ENCODE measurements around the gene CIC.

The CIC gene

GRCh38 chr19:42277821-42278451 lies 8.9 kb downstream of the CIC start:
- DNase-seq (ENCODE audit: low read depth): no peak

GRCh38 chr19:42278452-42279154 lies 9.6 kb downstream of the CIC start:
- no peak for DNase-seq (ENCODE audit: low read depth)

GRCh38 chr19:42279155-42279901 lies 10.3 kb downstream of the CIC start:
- DNase-seq (ENCODE audit: low read depth): no peak

- peak; percentile 78 for DNase-seq (ENCODE audit: low read depth)
Observed at GRCh38 chr19:42279902-42280814, 11.1 kb downstream of the CIC start.

GRCh38 chr19:42280815-42281145 lies 11.7 kb downstream of the CIC start:
- DNase-seq (ENCODE audit: low read depth): no peak

GRCh38 chr19:42281146-42281826 lies 12.2 kb downstream of the CIC start:
- DNase-seq (ENCODE audit: low read depth): no peak

GRCh38 chr19:42281827-42282762 lies 13.0 kb downstream of the CIC start:
- no peak for DNase-seq (ENCODE audit: low read depth)

GRCh38 chr19:42282819-42283187 lies 13.8 kb downstream of the CIC start:
- no peak for DNase-seq (ENCODE audit: low read depth)

DNA sequence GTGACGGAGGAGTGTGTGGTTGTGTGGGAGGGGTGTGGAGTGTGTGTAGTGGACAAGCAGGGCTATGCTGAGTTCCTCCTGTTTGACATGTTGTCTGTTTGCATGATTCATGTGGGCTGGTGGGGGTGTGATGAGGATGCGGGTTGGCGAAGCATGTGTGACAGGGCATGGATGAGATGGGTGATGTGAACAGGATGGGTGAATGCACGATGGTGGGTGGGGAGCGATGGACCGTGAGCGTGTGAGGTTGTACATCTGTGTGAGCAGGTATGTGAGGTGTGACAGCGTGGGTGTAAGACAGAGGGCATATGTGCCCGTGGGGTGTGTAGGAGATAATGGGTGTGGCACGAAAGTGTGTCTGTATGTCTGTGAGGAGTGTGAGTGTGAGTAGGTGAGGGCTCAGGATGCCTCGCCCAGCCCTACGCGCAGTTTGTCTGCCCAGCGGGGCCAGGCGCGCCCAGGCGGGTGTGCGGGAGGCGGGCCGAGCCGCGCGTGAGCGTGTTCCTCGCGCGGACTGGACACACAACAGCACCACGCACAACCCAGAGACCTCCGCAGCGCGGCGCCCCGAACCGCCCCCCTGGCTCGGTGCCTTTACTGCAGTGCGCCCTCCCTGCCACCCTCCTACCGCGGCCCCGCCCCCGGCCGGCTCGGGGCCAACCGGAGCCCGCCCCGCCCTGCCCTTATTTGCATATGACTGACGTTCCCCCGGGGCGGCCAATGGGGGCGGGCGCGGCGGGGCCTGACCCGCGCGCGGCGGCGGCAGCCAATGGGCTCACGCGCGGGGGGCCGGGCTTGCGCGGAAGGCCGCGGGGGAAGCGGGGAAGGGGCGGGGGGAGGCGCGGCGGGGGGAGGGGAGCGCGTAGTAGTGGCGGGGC lies 14.4 kb downstream of the CIC start:
- DNase-seq (ENCODE audit: low read depth): peak; percentile 85

GRCh38 chr19:42284066-42284501 lies 15.0 kb downstream of the CIC start:
- no peak for DNase-seq (ENCODE audit: low read depth)

GRCh38 chr19:42284591-42285341 lies 15.7 kb downstream of the CIC start:
- no peak for DNase-seq (ENCODE audit: low read depth)

GRCh38 chr19:42285541-42285941 lies 16.5 kb downstream of the CIC start:
- DNase-seq (ENCODE audit: low read depth): no peak

DNA sequence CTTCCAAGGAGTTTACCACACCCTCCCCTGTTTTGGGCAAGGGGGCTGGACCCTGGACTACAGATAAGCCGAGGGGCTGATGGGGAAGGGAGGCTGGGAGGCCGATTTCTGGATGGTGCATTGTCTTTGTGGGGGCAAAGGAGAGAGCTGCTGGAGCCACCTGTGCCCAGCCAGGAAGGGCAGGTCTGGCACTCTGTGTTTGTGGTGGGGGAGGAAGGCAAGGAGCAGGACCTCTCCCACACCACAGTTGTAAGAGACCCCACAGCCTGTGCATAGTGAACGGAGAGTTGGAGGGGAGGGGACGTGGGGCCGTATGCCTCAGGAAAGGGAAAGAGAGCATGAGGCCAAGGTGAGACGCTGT lies 16.9 kb downstream of the CIC start:
- no peak for DNase-seq (ENCODE audit: low read depth)

- no peak for DNase-seq (ENCODE audit: low read depth)
Observed at GRCh38 chr19:42286349-42287016, 17.4 kb downstream of the CIC start.

- no peak for DNase-seq (ENCODE audit: low read depth)
Observed at GRCh38 chr19:42287017-42287826, 18.2 kb downstream of the CIC start.

GRCh38 chr19:42287827-42288107 lies 18.7 kb downstream of the CIC start:
- no peak for DNase-seq (ENCODE audit: low read depth)

DNA sequence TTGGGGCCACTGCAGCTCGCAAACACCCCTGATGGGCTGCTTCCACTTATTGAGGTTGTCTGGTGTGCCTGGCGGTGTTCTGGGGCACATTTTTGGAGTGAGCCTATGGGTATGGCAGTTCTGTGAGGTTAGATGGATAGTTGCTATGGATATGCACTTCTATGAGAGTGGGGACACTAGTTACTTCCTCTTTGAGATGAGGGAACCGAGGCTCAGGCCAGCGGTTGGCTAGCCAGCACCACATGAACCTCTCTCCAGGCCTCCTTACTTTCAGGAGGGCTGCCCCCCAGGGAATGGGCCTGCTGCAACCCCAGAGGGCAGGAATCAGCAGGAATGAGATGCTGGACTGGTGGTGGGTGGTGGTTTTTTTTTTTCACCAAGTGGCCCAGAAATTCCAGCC lies 19.3 kb downstream of the CIC start:
- DNase-seq (ENCODE audit: low read depth): no peak
